DOHH2 (cell line): ENCODE results near the gene GALNT9.

Source experiments
- CTCF ChIP-seq: fragments of 200-600 bp; sonication (generic); IDR thresholded peaks from one replicate; pipeline ENCODE4 v1.5.1; 2014; ENCODE audit warnings: antibody characterized with exemption, mild to moderate bottlenecking, low read depth, low read length; ENCODE audit not compliant: poor library complexity, severe bottlenecking
- EZH2phosphoT487 ChIP-seq: fragments of 200-600 bp; sonication (generic); IDR thresholded peaks from 2 replicates; pipeline ENCODE4 v1.6.1; 2017; ENCODE audit warnings: borderline replicate concordance, mild to moderate bottlenecking, antibody characterized with exemption, low read length, moderate library complexity, mixed read lengths

GRCh38 chr12:132151766-132152410, 177.5 kb downstream of the GALNT9 start:
- TF ChIP-seq CTCF (no peak), EZH2phosphoT487 (no peak)
